GM23248 (cell line): ENCODE data around the gene ZNF385B.

Source experiments
- EZH2 ChIP-seq: fragments of 200-600 bp; sonication (generic); IDR thresholded peaks from 2 replicates; pipeline ENCODE4 v1.6.1; 2018; ENCODE audit warnings: antibody characterized with exemption, mild to moderate bottlenecking; ENCODE audit not compliant: insufficient read depth, poor library complexity, severe bottlenecking
- EZH2phosphoT487 ChIP-seq: fragments of 200-600 bp; sonication (generic); IDR thresholded peaks from 2 replicates; pipeline ENCODE4 v1.6.1; 2018; ENCODE audit warnings: antibody characterized with exemption, moderate library complexity, mild to moderate bottlenecking, low read depth; ENCODE audit not compliant: insufficient read depth

DNA sequence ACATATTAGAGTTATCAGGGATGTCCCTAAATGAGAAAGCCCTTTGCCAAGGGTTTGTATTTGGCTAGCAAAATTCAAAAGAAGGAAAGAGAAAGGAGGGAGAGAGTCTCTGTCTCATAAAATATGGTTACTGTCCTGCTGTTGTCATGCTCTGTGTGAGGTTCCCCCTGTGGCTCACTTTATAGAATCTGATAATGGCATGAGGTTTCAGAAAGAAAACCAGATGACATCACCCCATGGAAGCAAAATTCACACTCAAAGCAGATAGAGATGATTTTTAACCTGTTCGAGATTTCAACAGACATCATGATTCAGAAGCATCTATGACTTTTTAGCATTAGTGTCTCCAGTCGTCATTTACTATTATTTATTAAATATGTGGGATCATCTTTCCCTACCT lies 431.8 kb downstream of the ZNF385B start:
- TF ChIP-seq EZH2 (no peak), EZH2phosphoT487 (no peak)
